NCI-H1105 treated with DMSO at 0.1 percent for 48 hours (cell line): ENCODE results near the gene TCAIM.

Experiments used
- DNase-seq: peaks from one replicate; lab custom pipeline; 2025; lab: John Stamatoyannopoulos, UW

Gene TCAIM

DNA sequence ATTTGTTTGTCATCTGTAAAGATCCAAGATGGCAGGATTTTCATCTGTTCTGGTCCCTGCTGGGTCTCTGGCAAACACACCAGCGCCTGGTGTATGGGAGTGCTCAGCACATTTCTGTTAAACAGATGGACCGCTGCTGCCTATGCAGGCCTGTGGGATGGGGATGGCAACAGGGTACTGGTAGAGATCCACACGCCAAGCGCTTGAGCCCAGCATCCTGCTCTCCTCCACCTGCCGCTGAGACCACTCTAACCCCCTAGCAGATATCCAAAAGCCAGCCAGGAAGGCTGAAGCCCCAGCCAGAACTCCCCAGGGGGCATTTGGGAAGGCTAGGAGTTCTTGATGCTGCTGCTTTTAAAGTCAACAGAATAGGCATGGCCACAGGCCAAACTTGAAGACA lies 107.2 kb downstream of the TCAIM start:
- no peak for DNase-seq

DNA sequence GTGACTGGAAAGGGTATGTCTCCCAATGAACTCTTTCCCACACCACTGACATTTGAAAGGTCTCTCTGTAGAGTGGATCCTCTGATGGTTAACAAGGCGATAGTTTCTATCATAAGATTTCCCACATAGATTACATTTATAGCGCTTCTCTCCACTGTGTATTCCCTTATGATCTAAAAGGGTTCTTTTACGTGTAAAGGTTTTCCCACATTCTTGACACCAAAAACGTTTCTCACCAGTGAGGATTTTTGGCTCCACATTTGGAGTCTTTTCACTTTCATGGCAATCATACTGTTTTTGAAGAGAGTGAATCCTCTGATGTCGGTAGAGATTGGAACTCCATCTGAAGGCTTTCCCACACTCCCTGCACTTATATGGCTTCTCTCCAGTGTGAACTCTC lies 108.4 kb downstream of the TCAIM start:
- DNase-seq = no peak

DNA sequence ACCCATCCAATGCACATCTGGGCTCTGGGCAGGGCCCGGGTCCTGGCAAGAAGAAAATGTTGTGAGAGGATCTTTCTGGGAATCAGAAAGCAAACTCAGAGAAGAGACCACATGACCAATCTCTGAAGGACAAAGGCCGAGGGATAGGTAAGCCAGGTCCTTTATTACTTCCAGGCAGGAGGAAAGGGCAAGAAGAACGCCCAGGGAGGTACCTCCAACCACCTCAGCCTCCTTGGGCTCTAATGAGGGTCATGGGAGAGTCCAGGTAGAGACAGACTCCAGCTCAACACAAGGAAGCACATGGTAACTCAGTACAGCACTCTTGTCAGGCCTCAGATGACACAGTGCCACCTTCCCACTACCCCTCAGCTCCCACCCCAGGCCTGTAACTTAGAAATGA lies 112.9 kb downstream of the TCAIM start:
- no peak for DNase-seq

GRCh38 chr3:44454258-44454657 lies 115.7 kb downstream of the TCAIM start:
- DNase-seq = no peak

DNA sequence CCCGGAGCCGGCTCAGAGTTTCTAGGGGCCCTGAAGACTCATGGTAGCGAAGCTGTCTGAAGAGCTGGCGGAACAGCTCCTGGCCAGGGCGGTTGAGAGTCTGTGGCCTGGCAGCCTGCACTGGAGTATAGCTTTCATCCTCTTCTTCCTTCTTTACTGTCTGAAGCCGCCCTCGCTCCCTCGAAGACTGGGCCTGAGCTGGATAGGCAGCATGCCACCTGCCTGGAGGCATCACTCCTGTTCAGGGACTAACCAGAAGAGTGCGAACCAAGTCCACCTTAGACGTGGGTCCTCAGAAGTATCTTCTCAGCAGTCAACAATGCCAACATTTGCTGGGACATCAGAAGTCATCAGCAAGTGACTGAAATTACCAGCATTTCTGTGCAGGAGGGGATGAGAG lies 116.8 kb downstream of the TCAIM start:
- no peak for DNase-seq
